K562 (cell line): ENCODE measurements around the gene PYGM. TPM values are rescaled to one million over a fixed set of nuclear protein-coding genes. Genes with fewer than 3 reads are reported as not detected.

Experiments used
- CBX3 ChIP-seq, 2 experiments: IDR thresholded peaks; 1 replicate in 1 of 2; 2 replicates in 1 of 2; pipeline ENCODE4 v1.6.1; 2012; ENCODE audit warnings: inconsistent platforms in 2 of 2, low read length in 2 of 2, borderline replicate concordance in 1 of 2, control low read depth in 1 of 2
- ELK3 ChIP-seq: fragments of 450-650 bp; formaldehyde crosslinking; IDR thresholded peaks from 2 replicates; pipeline ENCODE4 v1.4.0; 2020; ENCODE audit warnings: mild to moderate bottlenecking
- FOXA1 ChIP-seq: fragments of 450-650 bp; IDR thresholded peaks from 2 replicates; pipeline ENCODE4 v1.6.1; 2016; ENCODE audit warnings: mild to moderate bottlenecking, borderline replicate concordance
- FOXK2 ChIP-seq, 2 experiments: fragments of 450-650 bp; IDR thresholded peaks in 1 of 2; conservative IDR thresholded peaks in 1 of 2; 2 replicates each; pipeline ENCODE4 v1.6.1; 2016; ENCODE audit warnings: low read depth in 2 of 2, mild to moderate bottlenecking in 1 of 2
- HCFC1 ChIP-seq: IDR thresholded peaks from 2 replicates; pipeline ENCODE4 v1.6.1; 2012; ENCODE audit warnings: low read depth, low read length, improper control_type of control experiment
- NR3C1 ChIP-seq: sonication (generic); formaldehyde crosslinking; IDR thresholded peaks from 2 replicates; pipeline ENCODE4 v1.8.1; 2022; ENCODE audit warnings: missing genetic modification reagents
- OTX1 ChIP-seq: fragments of 450-650 bp; formaldehyde crosslinking; IDR thresholded peaks from 2 replicates; pipeline ENCODE4 v1.4.0; 2022; ENCODE audit warnings: mild to moderate bottlenecking
- RBFOX2 ChIP-seq: fragments of 200-400 bp; formaldehyde crosslinking; IDR thresholded peaks from 2 replicates; pipeline ENCODE4 v1.6.1; 2017; ENCODE audit warnings: low read depth, mild to moderate bottlenecking, low read length, moderate library complexity
- RBM15 ChIP-seq: fragments of 200-400 bp; formaldehyde crosslinking; IDR thresholded peaks from 2 replicates; pipeline ENCODE4 v1.6.1; 2018; ENCODE audit warnings: mild to moderate bottlenecking, low read length, moderate library complexity; ENCODE audit not compliant: insufficient read depth
- RCOR1 ChIP-seq, 2 experiments: IDR thresholded peaks; 2 replicates each; pipeline ENCODE4 v1.6.1; 2012; ENCODE audit warnings: low read depth in 2 of 2, low read length in 2 of 2, borderline replicate concordance in 1 of 2, improper control_type of control experiment in 1 of 2
- SMARCA4 ChIP-seq: fragments of 450-650 bp; IDR thresholded peaks from 2 replicates; pipeline ENCODE4 v1.6.1; 2016
- STAT5B ChIP-seq: fragments of 250-450 bp; sonication (Bioruptor Pico); IDR thresholded peaks from 2 replicates; pipeline ENCODE4 v1.8.0; 2021; ENCODE audit warnings: mild to moderate bottlenecking, inconsistent platforms
- SUPT5H ChIP-seq: fragments of 450-650 bp; IDR thresholded peaks from 2 replicates; pipeline ENCODE4 v1.6.1; 2016
- ZBTB7A ChIP-seq: IDR thresholded peaks from 2 replicates; pipeline ENCODE4 v1.6.1; 2011; ENCODE audit warnings: low read depth, mild to moderate bottlenecking, low read length, moderate library complexity, borderline replicate concordance; ENCODE audit not compliant: control insufficient read depth
- ZFP36 ChIP-seq: fragments of 150-350 bp; IDR thresholded peaks from 2 replicates; pipeline ENCODE4 v1.6.1; 2018; ENCODE audit warnings: low read length, low read depth; ENCODE audit not compliant: partially characterized antibody
- ZNF408 ChIP-seq: fragments of 250-450 bp; sonication (Bioruptor Pico); IDR thresholded peaks from 2 replicates; pipeline ENCODE4 v1.4.0; 2020; ENCODE audit warnings: low read depth, mild to moderate bottlenecking, moderate library complexity
- ZNF57 ChIP-seq: fragments of 450-650 bp; formaldehyde crosslinking; IDR thresholded peaks from 2 replicates; pipeline ENCODE4 v1.4.0; 2020; ENCODE audit warnings: mild to moderate bottlenecking, moderate library complexity
- ZNF707 ChIP-seq: fragments of 250-450 bp; sonication (Bioruptor Pico); conservative IDR thresholded peaks from 2 replicates; pipeline ENCODE4 v1.8.0; 2022; ENCODE audit warnings: inconsistent platforms, mild to moderate bottlenecking, moderate library complexity
- ZNF717 ChIP-seq: fragments of 250-450 bp; sonication (Bioruptor Pico); IDR thresholded peaks from 2 replicates; pipeline ENCODE4 v1.5.0; 2021
- ZNF75A ChIP-seq: fragments of 450-650 bp; formaldehyde crosslinking; IDR thresholded peaks from 2 replicates; pipeline ENCODE4 v1.4.0; 2020; ENCODE audit warnings: mild to moderate bottlenecking
- polyA plus RNA-seq, 8 experiments: library from polyadenylated mRNA; depleted of rRNA in 4 of 8; stranded (reverse) in 5 of 8; unstranded in 3 of 8; fragments of >200 nt; fragmentation: Nextera tagmentation in 2 of 8; fragmentation: Illumina TruSeq in 1 of 8; extraction: Ambion mirVana in 2 of 8; extraction: Trizol in 1 of 8; gene quantifications; 2 replicates each; pipeline versions ENCODE4 v1.2.1 to v1.2.3, GENCODE V29; 2011 to 2014; ENCODE audit warnings: inconsistent platforms in 1 of 8, missing spikeins in 1 of 8
- total RNA-seq, 7 experiments: library from RNA; depleted of rRNA in 6 of 7; stranded (reverse); fragments of >200 nt in 6 of 7; fragmentation: Illumina TruSeq in 2 of 7; extraction: Trizol in 2 of 7; gene quantifications; 2 replicates each; pipeline versions ENCODE4 v1.2.1 to v1.2.3, GENCODE V29; 2011 to 2021; ENCODE audit warnings: low replicate concordance in 1 of 7
- TF ChIP-seq, protein P1 (sequence below), 2 experiments: IDR thresholded peaks; 2 replicates each; pipeline ENCODE4 v1.6.1; 2011; ENCODE audit warnings: borderline replicate concordance in 1 of 2, control low read depth in 1 of 2, low read depth in 1 of 2, low read length in 1 of 2, mild to moderate bottlenecking in 1 of 2, mixed read lengths in 1 of 2, moderate library complexity in 1 of 2; ENCODE audit not compliant: insufficient read depth in 1 of 2, insufficient read length in 1 of 2, poor library complexity in 1 of 2, severe bottlenecking in 1 of 2; ENCODE audit errors: extremely low read depth in 1 of 2
- TF ChIP-seq, protein P2 (sequence below), 3 experiments: fragments of 200-800 bp in 1 of 3; fragments of 250-450 bp in 1 of 3; fragments of 450-650 bp in 1 of 3; sonication (Bioruptor Pico) in 1 of 3; sonication (Bioruptor generic) in 1 of 3; formaldehyde crosslinking in 1 of 3; IDR thresholded peaks; 2 replicates each; pipeline versions ENCODE4 v1.6.1 to v1.8.0; 2016 to 2022; ENCODE audit warnings: mild to moderate bottlenecking in 2 of 3, missing genetic modification characterization in 2 of 3, missing compliant biosample characterization in 1 of 3, moderate library complexity in 1 of 3

PYGM gene
- total and polyA plus RNA-seq, 9 of the 15 experiments (the other 6 are each of a cell fraction or from before 2014, with no cell fraction given) = 0.07 to 1.5 (median 0.68) TPM

- peak; percentile 94; the same call in 1 of the 2 replicates for TF ChIP-seq ZBTB7A
- TF ChIP-seq ZNF707 = no peak
- no peak for TF ChIP-seq RBM15
- TF ChIP-seq, protein P1, sequence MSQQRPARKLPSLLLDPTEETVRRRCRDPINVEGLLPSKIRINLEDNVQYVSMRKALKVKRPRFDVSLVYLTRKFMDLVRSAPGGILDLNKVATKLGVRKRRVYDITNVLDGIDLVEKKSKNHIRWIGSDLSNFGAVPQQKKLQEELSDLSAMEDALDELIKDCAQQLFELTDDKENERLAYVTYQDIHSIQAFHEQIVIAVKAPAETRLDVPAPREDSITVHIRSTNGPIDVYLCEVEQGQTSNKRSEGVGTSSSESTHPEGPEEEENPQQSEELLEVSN (IDR thresholded peaks at IDR 0.05; ENCODE audit: borderline replicate concordance in 1 of 2, extremely low read depth in 1 of 2, insufficient read depth in 1 of 2, insufficient read length in 1 of 2, low read depth in 1 of 2, low read length in 1 of 2, poor library complexity in 1 of 2, severe bottlenecking in 1 of 2) = peak in 1 of 2 experiments; percentile 33
- TF ChIP-seq ZNF75A = no peak
- TF ChIP-seq, protein P2, sequence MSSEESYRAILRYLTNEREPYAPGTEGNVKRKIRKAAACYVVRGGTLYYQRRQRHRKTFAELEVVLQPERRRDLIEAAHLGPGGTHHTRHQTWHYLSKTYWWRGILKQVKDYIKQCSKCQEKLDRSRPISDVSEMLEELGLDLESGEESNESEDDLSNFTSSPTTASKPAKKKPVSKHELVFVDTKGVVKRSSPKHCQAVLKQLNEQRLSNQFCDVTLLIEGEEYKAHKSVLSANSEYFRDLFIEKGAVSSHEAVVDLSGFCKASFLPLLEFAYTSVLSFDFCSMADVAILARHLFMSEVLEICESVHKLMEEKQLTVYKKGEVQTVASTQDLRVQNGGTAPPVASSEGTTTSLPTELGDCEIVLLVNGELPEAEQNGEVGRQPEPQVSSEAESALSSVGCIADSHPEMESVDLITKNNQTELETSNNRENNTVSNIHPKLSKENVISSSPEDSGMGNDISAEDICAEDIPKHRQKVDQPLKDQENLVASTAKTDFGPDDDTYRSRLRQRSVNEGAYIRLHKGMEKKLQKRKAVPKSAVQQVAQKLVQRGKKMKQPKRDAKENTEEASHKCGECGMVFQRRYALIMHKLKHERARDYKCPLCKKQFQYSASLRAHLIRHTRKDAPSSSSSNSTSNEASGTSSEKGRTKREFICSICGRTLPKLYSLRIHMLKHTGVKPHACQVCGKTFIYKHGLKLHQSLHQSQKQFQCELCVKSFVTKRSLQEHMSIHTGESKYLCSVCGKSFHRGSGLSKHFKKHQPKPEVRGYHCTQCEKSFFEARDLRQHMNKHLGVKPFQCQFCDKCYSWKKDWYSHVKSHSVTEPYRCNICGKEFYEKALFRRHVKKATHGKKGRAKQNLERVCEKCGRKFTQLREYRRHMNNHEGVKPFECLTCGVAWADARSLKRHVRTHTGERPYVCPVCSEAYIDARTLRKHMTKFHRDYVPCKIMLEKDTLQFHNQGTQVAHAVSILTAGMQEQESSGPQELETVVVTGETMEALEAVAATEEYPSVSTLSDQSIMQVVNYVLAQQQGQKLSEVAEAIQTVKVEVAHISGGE (CRISPR knock-in tag; IDR thresholded peaks at IDR 0.05) = no peak; a peak in 1 of 6 replicates
- TF ChIP-seq ZNF408 (CRISPR knock-in tag) = no peak
- no peak for TF ChIP-seq SUPT5H
- no peak for TF ChIP-seq FOXA1
- no peak for TF ChIP-seq HCFC1
- TF ChIP-seq FOXK2 (conservative IDR thresholded peaks at IDR 0.05 in 1 of 2, IDR thresholded peaks at IDR 0.05 in 1 of 2; ENCODE audit: low read depth in 2 of 2) = no peak
- no peak for TF ChIP-seq OTX1
- no peak for TF ChIP-seq SMARCA4
- no peak for TF ChIP-seq ZFP36
- TF ChIP-seq RBFOX2 = peak; percentile 76
- TF ChIP-seq ZNF717 (CRISPR knock-in tag) = no peak
- TF ChIP-seq CBX3 (IDR thresholded peaks at IDR 0.05; ENCODE audit: borderline replicate concordance in 1 of 2, low read length in 2 of 2) = no peak
- no peak for TF ChIP-seq ZNF57 (CRISPR knock-in tag)
- TF ChIP-seq RCOR1 (IDR thresholded peaks at IDR 0.05; ENCODE audit: borderline replicate concordance in 1 of 2, low read depth in 2 of 2, low read length in 2 of 2) = no peak
- no peak for TF ChIP-seq ELK3 (CRISPR knock-in tag)
- TF ChIP-seq NR3C1 (CRISPR knock-in tag) = no peak
- no peak for TF ChIP-seq STAT5B
These were observed 16.7 kb downstream of the PYGM start (continued) for GRCh38 chr11:64742889-64743590.
